ELF-1 (cell line): ENCODE data around the gene ABLIM2.

Experiments
- DNase-seq: peaks from one replicate; pipeline ENCODE4 v3.0.0-alpha.2; 2016; ENCODE audit warnings: low read depth, low spot score

ABLIM2 gene

GRCh38 chr4:8119877-8120276, 38.7 kb downstream of the ABLIM2 start:
- DNase-seq, result no peak

- no peak for DNase-seq
Observed at GRCh38 chr4:8118531-8118930, 40.1 kb downstream of the ABLIM2 start.

- DNase-seq, result no peak
Observed at GRCh38 chr4:8118035-8118434, 40.6 kb downstream of the ABLIM2 start.

- peak; percentile 94 for DNase-seq
Observed at GRCh38 chr4:8117278-8117682, 41.3 kb downstream of the ABLIM2 start.

- DNase-seq, result no peak
Observed at GRCh38 chr4:8115916-8116315, 42.7 kb downstream of the ABLIM2 start.

- DNase-seq, result no peak
Observed at GRCh38 chr4:8115203-8115520, 43.5 kb downstream of the ABLIM2 start.

GRCh38 chr4:8114456-8115202, 44.0 kb downstream of the ABLIM2 start:
- DNase-seq, result no peak

GRCh38 chr4:8113611-8114377, 44.8 kb downstream of the ABLIM2 start:
- no peak for DNase-seq

- DNase-seq, result no peak
Observed at GRCh38 chr4:8112672-8113071, 45.9 kb downstream of the ABLIM2 start.

GRCh38 chr4:8112036-8112576, 46.5 kb downstream of the ABLIM2 start:
- DNase-seq, result no peak

GRCh38 chr4:8110071-8110986, 48.3 kb downstream of the ABLIM2 start:
- DNase-seq, result peak; percentile 73

GRCh38 chr4:8109406-8110065, 49.1 kb downstream of the ABLIM2 start:
- no peak for DNase-seq

GRCh38 chr4:8108991-8109390, 49.6 kb downstream of the ABLIM2 start:
- no peak for DNase-seq

GRCh38 chr4:8108261-8108660, 50.4 kb downstream of the ABLIM2 start:
- DNase-seq, result no peak

GRCh38 chr4:8107146-8107657, 51.4 kb downstream of the ABLIM2 start:
- no peak for DNase-seq

- no peak for DNase-seq
Observed at GRCh38 chr4:8106451-8107025, 52.1 kb downstream of the ABLIM2 start.

GRCh38 chr4:8105306-8106100, 53.1 kb downstream of the ABLIM2 start:
- DNase-seq, result no peak

- no peak for DNase-seq
Observed at GRCh38 chr4:8104491-8105305, 53.9 kb downstream of the ABLIM2 start.
